PC-3 (cell line): ENCODE results near the gene CPVL. TPM values are rescaled to one million over a fixed set of nuclear protein-coding genes. Genes with fewer than 3 reads are reported as not detected.

Experiments used
- ATAC-seq: fragments of 200-7000 bp; cut with Tn5 transposase; 2 replicates; pipeline ENCODE4 v1.9.1; 2020; ENCODE audit warnings: mild to moderate bottlenecking, moderate library complexity
- BruUV-seq: library from RNA; stranded (reverse); fragments of 400-500 nt; replicated peaks from 2 replicates; lab custom pipeline; 2021; lab: Mats Ljungman, UMichigan
- CTCF ChIA-PET: fragments of 300-600 bp; sonication (Branson Sonifier 250); formaldehyde crosslinking; loops from one replicate; lab custom pipeline; 2022; ENCODE audit warnings: antibody characterized with exemption; lab: Charles Lee
- POLR2A ChIA-PET: fragments of 300-600 bp; sonication (Branson Sonifier 250); formaldehyde crosslinking; loops from one replicate; lab custom pipeline; 2022; ENCODE audit warnings: antibody characterized with exemption; ENCODE audit not compliant: unreplicated experiment; lab: Charles Lee
- DNase-seq: peaks from one replicate; pipeline ENCODE4 v3.0.0-alpha.2; 2015
- H2AFZ ChIP-seq: fragments of 300-600 bp; sonication (generic); 2 replicates; pipeline ENCODE4 v1.6.0; 2016; ENCODE audit warnings: antibody characterized with exemption, low read length
- H3F3A ChIP-seq: fragments of 300-600 bp; sonication (generic); one replicate; pipeline ENCODE4 v1.6.0; 2017; ENCODE audit warnings: antibody characterized with exemption, low read length, control low read depth, mild to moderate bottlenecking; ENCODE audit not compliant: unreplicated experiment
- H3K27ac ChIP-seq: fragments of 300-600 bp; sonication (generic); 2 replicates; pipeline ENCODE4 v1.5.1; 2016; ENCODE audit warnings: mild to moderate bottlenecking, low read length
- H3K27me3 ChIP-seq: fragments of 300-600 bp; sonication (generic); 2 replicates; pipeline ENCODE4 v1.6.1; 2016; ENCODE audit warnings: low read length, mixed read lengths
- H3K36me3 ChIP-seq: fragments of 300-600 bp; sonication (generic); 2 replicates; pipeline ENCODE4 v1.6.1; 2016; ENCODE audit warnings: low read depth, mixed run types, low read length, mixed read lengths
- H3K4me1 ChIP-seq: fragments of 300-600 bp; sonication (generic); 2 replicates; pipeline ENCODE4 v1.5.1; 2016; ENCODE audit warnings: low read length; ENCODE audit not compliant: insufficient read depth
- H3K4me2 ChIP-seq: fragments of 300-600 bp; sonication (generic); 2 replicates; pipeline ENCODE4 v1.6.0; 2016; ENCODE audit warnings: low read length
- H3K4me3 ChIP-seq: fragments of 300-600 bp; sonication (generic); 2 replicates; pipeline ENCODE4 v1.5.1; 2016; ENCODE audit warnings: mild to moderate bottlenecking, low read length, mixed read lengths
- H3K79me2 ChIP-seq: fragments of 300-600 bp; sonication (generic); 2 replicates; pipeline ENCODE4 v1.6.1; 2017; ENCODE audit warnings: low read length, mixed read lengths
- H3K9ac ChIP-seq: fragments of 300-600 bp; sonication (generic); 2 replicates; pipeline ENCODE4 v1.6.0; 2016; ENCODE audit warnings: mild to moderate bottlenecking, low read length
- H3K9me2 ChIP-seq: fragments of 300-600 bp; sonication (generic); replicated peaks from 2 replicates; pipeline ENCODE4 v1.6.1; 2016; ENCODE audit warnings: mixed run types, low read length, mixed read lengths
- H3K9me3 ChIP-seq: fragments of 300-600 bp; sonication (generic); 2 replicates; pipeline ENCODE4 v1.6.1; 2016; ENCODE audit warnings: low read length, mixed read lengths
- H4K20me1 ChIP-seq: fragments of 300-600 bp; sonication (generic); 2 replicates; pipeline ENCODE4 v1.6.1; 2016; ENCODE audit warnings: low read length, mixed read lengths
- CTCF ChIP-seq: fragments of 300-600 bp; sonication (generic); conservative IDR thresholded peaks from 2 replicates; pipeline ENCODE4 v1.5.1; 2017; ENCODE audit warnings: antibody characterized with exemption, low read depth, mild to moderate bottlenecking, low read length
- EZH2 ChIP-seq: fragments of 300-600 bp; sonication (generic); IDR thresholded peaks from one replicate; pipeline ENCODE4 v1.6.1; 2017; ENCODE audit warnings: antibody characterized with exemption, mild to moderate bottlenecking, low read length; ENCODE audit not compliant: unreplicated experiment
- EZH2phosphoT487 ChIP-seq: fragments of 300-600 bp; sonication (generic); IDR thresholded peaks from 2 replicates; pipeline ENCODE4 v1.6.1; 2018; ENCODE audit warnings: mild to moderate bottlenecking, antibody characterized with exemption, low read length, borderline replicate concordance
- intact Hi-C: fragments of 100-400 bp; cut with micrococcal nuclease; formaldehyde crosslinking; loops from 2 replicates; pipeline ENCODE4 v1.9.0; 2023
- total RNA-seq: library from RNA; depleted of rRNA; stranded (reverse); fragments of >200 nt; gene quantifications from 2 replicates; pipeline ENCODE4 v1.2.3, GENCODE V29; 2014

CPVL gene
- total RNA-seq, 1 experiment from 2014 or later: 14.7 TPM

GRCh38 chr7:28983396-28984190 is 162.7 kb downstream of the CPVL start:
- Histone ChIP-seq H4K20me1 (no peaks in the 10 kb centered on the region), H3K4me1 (peaks cover 18% of the 10 kb centered on the region), H3K9ac (no peak overlapping the region), H3K27ac (no peak overlapping the region), H3F3A (no peaks in the 10 kb centered on the region), H3K4me3 (no peak overlapping the region), H3K9me3 (no peaks in the 10 kb centered on the region), H3K79me2 (no peaks in the 10 kb centered on the region), H2AFZ (no peak overlapping the region), H3K9me2 (no peaks in the 10 kb centered on the region), H3K36me3 (no peaks in the 10 kb centered on the region), H3K4me2 (no peak overlapping the region), H3K27me3 (no peaks in the 10 kb centered on the region)
- no peak for DNase-seq
- ATAC-seq: no peak
- TF ChIP-seq EZH2phosphoT487 (no peak), EZH2 (no peak), CTCF (no peak)
- ChIA-PET CTCF (interaction anchor here (0.6 kb wide), 1 partner anchor 27 kb away, joined by 3 read pairs; no protein-coding TSS in a partner anchor), POLR2A (no interaction called here)
- no TSS peak for BruUV-seq
- intact Hi-C loops: loop anchor here (1.0 kb wide), 1 partner anchor 55 kb away; no protein-coding TSS in a partner anchor

- H3K36me3 ChIP-seq: no peaks in the 10 kb centered on the region
- intact Hi-C loops: no loop called here
- ChIA-PET POLR2A (no interaction called here), CTCF (interaction anchor here (0.6 to 1.2 kb wide), 2 partner anchors 24 to 940 kb away, joined by 4 to 5 read pairs; no protein-coding TSS in a partner anchor)
- BruUV-seq: no TSS peak
- no peaks in the 10 kb centered on the region for H3K9me3 ChIP-seq
- H3K27ac ChIP-seq: no peak overlapping the region
- H3K4me2 ChIP-seq: no peak overlapping the region
- no peak overlapping the region for H2AFZ ChIP-seq
- DNase-seq (no peak), ATAC-seq (no peak)
- no peaks in the 10 kb centered on the region for H3K27me3 ChIP-seq
- no peaks in the 10 kb centered on the region for H3K9me2 ChIP-seq
- no peak overlapping the region for H3K4me3 ChIP-seq
- no peaks in the 10 kb centered on the region for H3K79me2 ChIP-seq
- H4K20me1 ChIP-seq: no peaks in the 10 kb centered on the region
- TF ChIP-seq CTCF (no peak), EZH2 (no peak), EZH2phosphoT487 (no peak)
- H3K4me1 ChIP-seq: peaks cover 18% of the 10 kb centered on the region
- no peak overlapping the region for H3K9ac ChIP-seq
- H3F3A ChIP-seq: no peaks in the 10 kb centered on the region
Observed at GRCh38 chr7:28981161-28981465, 165.2 kb downstream of the CPVL start.
